ENCODE data around the gene ZFR2.

- TF ChIP-seq POLR2AphosphoS5 (IDR thresholded peaks at IDR 0.05; ENCODE audit: insufficient read depth in 1 of 2, low read depth in 1 of 2) = no peak
- TF ChIP-seq POLR2A (IDR thresholded peaks at IDR 0.05) = no peak
Observed at GRCh38 chr19:3863648-3864047, 5.2 kb downstream of the ZFR2 start.
